Measurements from ENCODE around the gene THBD. TPM values are rescaled to one million over a fixed set of nuclear protein-coding genes. Genes with fewer than 3 reads are reported as not detected.

Gene THBD
- total RNA-seq, 4 donors from 2014 or later = 17.8 to 38.2 (median 26.8) TPM

- no peak for TF ChIP-seq CTCF (IDR thresholded peaks at IDR 0.05; ENCODE audit: low read depth)
Measured at GRCh38 chr20:23083553-23084220, 34.2 kb upstream of the THBD start.

- no peak for TF ChIP-seq CTCF (IDR thresholded peaks at IDR 0.05; ENCODE audit: low read depth)
Measured at GRCh38 chr20:23082846-23083552, 33.5 kb upstream of the THBD start.

- TF ChIP-seq CTCF (IDR thresholded peaks at IDR 0.05; ENCODE audit: low read depth) = no peak
Measured at GRCh38 chr20:23081263-23081819, 31.9 kb upstream of the THBD start.

GRCh38 chr20:23080521-23080920, 31.0 kb upstream of the THBD start:
- TF ChIP-seq CTCF (IDR thresholded peaks at IDR 0.05; ENCODE audit: low read depth) = no peak

GRCh38 chr20:23079926-23080325, 30.5 kb upstream of the THBD start:
- no peak for TF ChIP-seq CTCF (IDR thresholded peaks at IDR 0.05; ENCODE audit: low read depth)

GRCh38 chr20:23079016-23079351, 29.5 kb upstream of the THBD start:
- no peak for TF ChIP-seq CTCF (IDR thresholded peaks at IDR 0.05; ENCODE audit: low read depth)

- TF ChIP-seq CTCF (IDR thresholded peaks at IDR 0.05; ENCODE audit: low read depth) = no peak
Measured at GRCh38 chr20:23078351-23079015, 29.0 kb upstream of the THBD start.
